ENCODE results near the gene GPR161.
A peak's percentile ranks its signal among the peaks of the same experiment; 100 is the strongest.

Gene GPR161

GRCh38 chr1:168116327-168116799, 20.4 kb downstream of the GPR161 start:
- Histone ChIP-seq H3K27ac (ENCODE audit: low read depth, low read length) (no peak overlapping the region), H2BK120ac (ENCODE audit: insufficient read depth, low read length, poor library complexity) (no peak overlapping the region), H3K4ac (ENCODE audit: low read depth, low read length) (no peak overlapping the region), H2AK5ac (ENCODE audit: low read length) (no peak overlapping the region), H4K8ac (ENCODE audit: low read depth, low read length) (no peak overlapping the region), H3K79me2 (ENCODE audit: control insufficient read depth, insufficient read depth, low read length, poor library complexity) (no peaks in the 10 kb centered on the region), H3K4me1 (ENCODE audit: control insufficient read depth in 1 of 2, insufficient read depth in 2 of 2, low read length in 2 of 2) (peaks cover under 1 to 3% of the 10 kb centered on the region in 2 experiments), H3K79me1 (ENCODE audit: low read length) (no peaks in the 10 kb centered on the region), H2BK5ac (ENCODE audit: low read depth, low read length, poor library complexity) (no peak overlapping the region), H3K9me3 (ENCODE audit: insufficient read depth, low read depth, low read length) (peaks cover 4% of the 10 kb centered on the region), H3K23ac (ENCODE audit: low read length) (no peak overlapping the region), H3K27me3 (ENCODE audit: insufficient read depth, low read length) (no peaks in the 10 kb centered on the region), H4K91ac (ENCODE audit: low read depth, low read length) (no peak overlapping the region), H3K9ac (ENCODE audit: low read length) (no peak overlapping the region), H3K18ac (ENCODE audit: low read length) (no peak overlapping the region), H2AFZ (ENCODE audit: insufficient read depth, low read length, poor library complexity) (no peak overlapping the region), H2BK12ac (ENCODE audit: low read length) (no peak overlapping the region), H4K12ac (ENCODE audit: low read depth, low read length) (no peak overlapping the region), H3K36me3 (ENCODE audit: control insufficient read depth in 1 of 2, insufficient read depth in 2 of 2, low read length in 2 of 2) (no peaks in the 10 kb centered on the region), H3K14ac (ENCODE audit: low read length) (no peak overlapping the region), H3K4me2 (ENCODE audit: low read length) (no peak overlapping the region), H3K4me3 (ENCODE audit: low read depth, low read length) (no peak overlapping the region)
- DNase-seq: no peak
- WGBS (ENCODE audit: extremely low coverage, insufficient coverage, insufficient read length): no CpG with 5 or more reads among the region's 6 CpGs

DNA sequence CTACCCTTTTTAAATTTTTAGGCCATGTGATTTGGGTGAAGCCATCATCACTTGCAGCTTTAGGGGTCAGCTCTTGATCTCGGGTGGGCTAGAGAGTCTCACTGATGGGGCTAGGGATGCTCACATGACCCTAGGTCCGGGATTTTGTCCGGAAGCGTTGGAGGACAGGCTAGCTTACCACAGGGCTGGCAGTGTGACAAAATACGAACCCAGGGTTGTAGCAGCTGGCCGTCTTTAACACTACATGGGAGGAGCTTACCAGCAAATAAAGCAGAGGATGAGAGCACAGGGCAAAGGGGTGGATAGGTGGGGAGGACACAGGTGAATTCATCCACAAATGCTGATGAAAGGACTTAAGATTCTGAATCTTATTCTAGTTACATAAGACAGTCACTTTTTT, 21.9 kb downstream of the GPR161 start:
- no peaks in the 10 kb centered on the region for H3K79me2 ChIP-seq (ENCODE audit: control insufficient read depth, insufficient read depth, low read length, poor library complexity)

DNA sequence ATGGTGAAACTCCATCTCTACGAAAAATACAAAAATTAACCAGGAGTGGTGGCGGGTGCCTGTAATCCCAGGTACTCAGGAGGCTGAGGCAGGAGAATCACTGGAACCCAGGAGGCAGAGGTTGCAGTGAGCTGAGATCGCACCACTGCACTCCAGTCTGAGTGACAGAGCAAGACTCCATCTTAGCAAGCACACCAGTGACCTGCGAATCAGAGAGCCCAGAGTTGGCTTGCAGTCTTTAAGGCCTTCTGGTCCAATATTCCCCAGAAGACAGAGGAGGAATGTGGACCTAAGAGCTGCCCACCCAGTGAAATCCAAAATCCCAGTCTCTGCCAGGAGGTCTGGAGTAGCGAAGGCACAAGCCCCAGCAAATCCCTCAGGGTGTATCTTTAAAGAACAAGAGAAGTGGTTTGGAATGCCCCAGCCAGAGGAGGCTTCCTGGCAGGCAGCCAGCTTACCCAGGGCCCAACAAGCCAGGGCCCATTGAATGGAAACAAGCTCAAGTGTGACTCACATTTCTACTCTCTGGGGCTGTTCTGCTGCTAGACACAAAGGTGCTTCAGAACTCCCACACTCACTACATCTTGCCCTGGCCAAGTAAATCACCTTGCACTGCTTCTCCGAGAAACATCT, 23.9 kb downstream of the GPR161 start:
- Histone ChIP-seq H4K8ac (ENCODE audit: low read depth, low read length) (no peak overlapping the region), H2BK120ac (ENCODE audit: insufficient read depth, low read length, poor library complexity) (no peak overlapping the region), H2AFZ (ENCODE audit: insufficient read depth, low read length, poor library complexity) (no peak overlapping the region), H4K12ac (ENCODE audit: low read depth, low read length) (no peak overlapping the region), H3K14ac (ENCODE audit: low read length) (no peak overlapping the region), H3K9me3 (ENCODE audit: insufficient read depth, low read depth, low read length) (no peaks in the 10 kb centered on the region), H3K4me2 (ENCODE audit: low read length) (no peak overlapping the region), H3K18ac (ENCODE audit: low read length) (no peak overlapping the region), H2AK5ac (ENCODE audit: low read length) (no peak overlapping the region), H3K79me2 (ENCODE audit: control insufficient read depth, insufficient read depth, low read length, poor library complexity) (no peaks in the 10 kb centered on the region), H3K9ac (ENCODE audit: low read length) (no peak overlapping the region), H2BK12ac (ENCODE audit: low read length) (no peak overlapping the region), H3K4me3 (ENCODE audit: low read depth, low read length) (no peak overlapping the region), H3K36me3 (ENCODE audit: control insufficient read depth in 1 of 2, insufficient read depth in 2 of 2, low read length in 2 of 2) (no peaks in the 10 kb centered on the region), H3K4me1 (ENCODE audit: control insufficient read depth in 1 of 2, insufficient read depth in 2 of 2, low read length in 2 of 2) (peaks cover 3 to 4% of the 10 kb centered on the region in 2 experiments), H3K4ac (ENCODE audit: low read depth, low read length) (no peak overlapping the region), H3K23ac (ENCODE audit: low read length) (no peak overlapping the region), H3K79me1 (ENCODE audit: low read length) (no peaks in the 10 kb centered on the region), H3K27ac (ENCODE audit: low read depth, low read length) (no peak overlapping the region), H2BK5ac (ENCODE audit: low read depth, low read length, poor library complexity) (no peak overlapping the region), H3K27me3 (ENCODE audit: insufficient read depth, low read length) (no peaks in the 10 kb centered on the region), H4K91ac (ENCODE audit: low read depth, low read length) (no peak overlapping the region)
- peak in 1 of 2 donors; percentile 3 for DNase-seq
- no CpG with 5 or more reads among the region's 6 CpGs for WGBS (ENCODE audit: extremely low coverage, insufficient coverage, insufficient read length)

More for the DNA sequence above, 21.9 kb downstream of the GPR161 start:
- Histone ChIP-seq H3K23ac (ENCODE audit: low read length) (no peak overlapping the region), H3K27ac (ENCODE audit: low read depth, low read length) (no peak overlapping the region), H3K79me1 (ENCODE audit: low read length) (no peaks in the 10 kb centered on the region), H3K4ac (ENCODE audit: low read depth, low read length) (no peak overlapping the region), H2BK12ac (ENCODE audit: low read length) (no peak overlapping the region), H2AK5ac (ENCODE audit: low read length) (no peak overlapping the region), H4K12ac (ENCODE audit: low read depth, low read length) (no peak overlapping the region), H3K27me3 (ENCODE audit: insufficient read depth, low read length) (no peaks in the 10 kb centered on the region), H3K9ac (ENCODE audit: low read length) (no peak overlapping the region), H3K4me3 (ENCODE audit: low read depth, low read length) (no peak overlapping the region), H2BK120ac (ENCODE audit: insufficient read depth, low read length, poor library complexity) (no peak overlapping the region), H2BK5ac (ENCODE audit: low read depth, low read length, poor library complexity) (no peak overlapping the region), H3K4me2 (ENCODE audit: low read length) (no peak overlapping the region), H2AFZ (ENCODE audit: insufficient read depth, low read length, poor library complexity) (no peak overlapping the region), H3K18ac (ENCODE audit: low read length) (no peak overlapping the region), H3K4me1 (ENCODE audit: control insufficient read depth in 1 of 2, insufficient read depth in 2 of 2, low read length in 2 of 2) (peaks cover 3 to 4% of the 10 kb centered on the region in 2 experiments), H3K14ac (ENCODE audit: low read length) (no peak overlapping the region), H3K36me3 (ENCODE audit: control insufficient read depth in 1 of 2, insufficient read depth in 2 of 2, low read length in 2 of 2) (no peaks in the 10 kb centered on the region), H4K8ac (ENCODE audit: low read depth, low read length) (no peak overlapping the region), H4K91ac (ENCODE audit: low read depth, low read length) (no peak overlapping the region), H3K9me3 (ENCODE audit: insufficient read depth, low read depth, low read length) (peaks cover 3% of the 10 kb centered on the region)
- WGBS (ENCODE audit: extremely low coverage, insufficient coverage, insufficient read length): no CpG with 5 or more reads among the region's 6 CpGs
- no peak for DNase-seq

- H3K27me3 ChIP-seq (ENCODE audit: insufficient read depth, low read length): no peaks in the 10 kb centered on the region
- no peak overlapping the region for H2BK5ac ChIP-seq (ENCODE audit: low read depth, low read length, poor library complexity)
- no peak overlapping the region for H2BK120ac ChIP-seq (ENCODE audit: insufficient read depth, low read length, poor library complexity)
- no peak overlapping the region for H4K91ac ChIP-seq (ENCODE audit: low read depth, low read length)
- no peak overlapping the region for H2BK12ac ChIP-seq (ENCODE audit: low read length)
- no peak overlapping the region for H2AK5ac ChIP-seq (ENCODE audit: low read length)
- H3K9me3 ChIP-seq (ENCODE audit: insufficient read depth, low read depth, low read length): no peaks in the 10 kb centered on the region
- H3K4me2 ChIP-seq (ENCODE audit: low read length): no peak overlapping the region
- H3K18ac ChIP-seq (ENCODE audit: low read length): no peak overlapping the region
- H2AFZ ChIP-seq (ENCODE audit: insufficient read depth, low read length, poor library complexity): no peak overlapping the region
- no peak overlapping the region for H4K12ac ChIP-seq (ENCODE audit: low read depth, low read length)
- H3K36me3 ChIP-seq (ENCODE audit: control insufficient read depth in 1 of 2, insufficient read depth in 2 of 2, low read length in 2 of 2): no peaks in the 10 kb centered on the region
- H3K79me2 ChIP-seq (ENCODE audit: control insufficient read depth, insufficient read depth, low read length, poor library complexity): no peaks in the 10 kb centered on the region
- no peak overlapping the region for H3K27ac ChIP-seq (ENCODE audit: low read depth, low read length)
- no peak overlapping the region for H3K9ac ChIP-seq (ENCODE audit: low read length)
- no peak overlapping the region for H4K8ac ChIP-seq (ENCODE audit: low read depth, low read length)
- no peak for DNase-seq
- no peaks in the 10 kb centered on the region for H3K79me1 ChIP-seq (ENCODE audit: low read length)
- H3K14ac ChIP-seq (ENCODE audit: low read length): no peak overlapping the region
- no peak overlapping the region for H3K4me3 ChIP-seq (ENCODE audit: low read depth, low read length)
- no CpG with 5 or more reads among the region's 7 CpGs for WGBS (ENCODE audit: extremely low coverage, insufficient coverage, insufficient read length)
- no peak overlapping the region for H3K23ac ChIP-seq (ENCODE audit: low read length)
- peaks cover 3 to 4% of the 10 kb centered on the region in 2 experiments for H3K4me1 ChIP-seq (ENCODE audit: control insufficient read depth in 1 of 2, insufficient read depth in 2 of 2, low read length in 2 of 2)
- no peak overlapping the region for H3K4ac ChIP-seq (ENCODE audit: low read depth, low read length)
These were observed 25.7 kb downstream of the GPR161 start for GRCh38 chr1:168110896-168111545.

Measured in trophoblast cell (in vitro differentiated cells and primary cell).